Stimulated activated CD8-positive, alpha-beta memory T cell treated with anti-CD3 and anti-CD28 coated beads, Interleukin-15, amount 100 ng/mL, for 1 hour (primary cell): ENCODE measurements around the gene EIF5A2.
"Not testable (repeated sequence)": the region's sequence is repeated elsewhere in the genome, so short reads cannot be mapped to it uniquely, and the experiment has no call there.

Experiments used
- DNase-seq: peaks from one replicate; pipeline ENCODE4 v3.0.0-alpha.2; 2020; ENCODE audit warnings: low read depth

Gene EIF5A2

DNA sequence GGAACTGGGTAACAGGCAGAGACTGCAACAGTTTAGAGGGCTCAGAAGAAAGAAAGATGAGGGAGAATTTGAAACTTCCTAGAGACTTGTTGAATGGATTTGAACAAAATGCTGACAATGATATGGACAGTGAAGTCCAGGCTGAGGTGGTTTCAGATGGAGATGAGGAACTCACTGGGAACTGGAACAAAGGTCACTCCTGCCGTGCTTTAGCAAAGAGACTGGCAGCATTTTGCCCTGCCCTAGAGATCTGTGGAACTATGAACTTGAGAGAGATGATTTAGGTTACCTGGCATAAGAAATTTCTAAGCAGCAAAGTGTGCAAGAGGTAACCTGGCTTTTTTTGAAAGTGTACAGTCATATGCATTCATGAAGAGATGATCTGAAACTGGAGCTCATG, 11.7 kb downstream of the EIF5A2 start:
- DNase-seq = no peak

DNA sequence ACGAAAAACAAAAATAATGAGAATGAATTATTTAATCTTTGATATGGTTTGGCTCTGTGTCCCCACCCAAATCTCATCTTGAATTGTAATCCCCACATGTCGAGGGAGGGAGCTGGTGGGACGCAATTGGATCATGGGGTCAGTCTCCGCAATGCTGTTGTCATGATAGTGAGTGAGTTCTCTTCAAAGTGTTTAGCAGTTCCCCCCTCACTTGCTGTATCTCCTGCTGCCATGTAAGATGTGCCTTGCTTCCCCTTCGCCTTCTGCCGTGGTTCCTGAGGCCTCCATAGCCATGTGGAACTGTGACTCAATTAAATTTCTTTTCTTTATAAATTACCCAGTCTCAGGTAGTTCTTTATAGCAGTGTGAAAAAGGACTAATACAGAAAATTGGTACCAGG, 12.1 kb downstream of the EIF5A2 start:
- DNase-seq = not testable (repeated sequence)

DNA sequence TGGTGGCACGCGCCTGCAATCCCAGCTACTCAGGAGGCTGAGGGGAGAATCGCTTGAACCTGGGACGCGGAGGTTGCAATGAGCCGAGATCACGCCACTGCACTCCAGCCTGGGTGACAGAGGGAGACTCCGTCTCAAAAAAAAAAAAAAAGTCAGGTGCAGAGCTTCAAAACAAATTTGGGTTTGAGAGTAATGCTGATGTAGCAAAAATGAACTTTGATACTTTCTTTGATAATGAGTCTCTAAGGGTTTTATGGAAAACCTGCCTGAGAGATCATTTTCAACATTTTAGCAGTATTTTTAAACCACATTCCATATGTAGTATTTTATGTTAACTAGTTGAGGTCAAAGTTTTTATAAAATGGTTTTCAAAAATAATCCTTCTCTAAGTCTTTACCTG, 14.5 kb downstream of the EIF5A2 start:
- DNase-seq = no peak

DNA sequence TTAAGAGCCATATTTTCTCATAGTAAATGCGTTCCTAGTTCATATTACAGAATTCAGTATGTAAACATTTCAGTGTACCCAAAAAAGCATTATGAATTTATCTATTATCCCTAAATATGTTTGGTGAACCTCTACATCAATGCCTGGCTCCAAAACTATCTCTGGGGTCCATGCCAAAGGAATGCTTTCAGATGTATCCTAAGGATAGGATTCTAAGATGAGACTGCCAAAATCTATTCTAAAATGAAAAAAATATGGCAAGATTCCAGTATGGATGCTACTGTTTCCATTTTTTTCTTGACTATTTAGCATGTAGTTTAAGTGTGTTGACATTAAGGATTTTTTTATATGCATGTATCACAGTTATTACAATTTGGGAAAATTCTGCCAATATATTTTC, 18.8 kb downstream of the EIF5A2 start:
- DNase-seq = no peak

DNA sequence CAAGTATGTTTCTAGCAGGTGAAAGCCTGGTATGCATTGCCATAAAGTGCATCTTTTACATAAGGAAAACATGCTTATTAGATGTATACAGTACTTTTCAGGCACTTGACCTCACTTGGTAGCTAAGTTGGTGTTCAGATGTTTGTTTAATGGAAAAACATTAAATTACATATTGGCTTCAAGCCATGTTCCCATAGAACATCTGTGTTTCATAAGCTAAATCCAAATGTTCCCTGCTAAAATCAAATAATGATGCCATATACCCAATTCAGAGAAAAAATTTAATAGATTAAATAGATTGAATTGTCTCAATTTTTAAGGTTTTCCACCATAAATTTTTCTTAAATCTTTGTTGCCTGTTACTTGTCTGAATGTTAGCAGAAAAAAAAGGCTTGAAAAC, 19.3 kb downstream of the EIF5A2 start:
- no peak for DNase-seq

DNA sequence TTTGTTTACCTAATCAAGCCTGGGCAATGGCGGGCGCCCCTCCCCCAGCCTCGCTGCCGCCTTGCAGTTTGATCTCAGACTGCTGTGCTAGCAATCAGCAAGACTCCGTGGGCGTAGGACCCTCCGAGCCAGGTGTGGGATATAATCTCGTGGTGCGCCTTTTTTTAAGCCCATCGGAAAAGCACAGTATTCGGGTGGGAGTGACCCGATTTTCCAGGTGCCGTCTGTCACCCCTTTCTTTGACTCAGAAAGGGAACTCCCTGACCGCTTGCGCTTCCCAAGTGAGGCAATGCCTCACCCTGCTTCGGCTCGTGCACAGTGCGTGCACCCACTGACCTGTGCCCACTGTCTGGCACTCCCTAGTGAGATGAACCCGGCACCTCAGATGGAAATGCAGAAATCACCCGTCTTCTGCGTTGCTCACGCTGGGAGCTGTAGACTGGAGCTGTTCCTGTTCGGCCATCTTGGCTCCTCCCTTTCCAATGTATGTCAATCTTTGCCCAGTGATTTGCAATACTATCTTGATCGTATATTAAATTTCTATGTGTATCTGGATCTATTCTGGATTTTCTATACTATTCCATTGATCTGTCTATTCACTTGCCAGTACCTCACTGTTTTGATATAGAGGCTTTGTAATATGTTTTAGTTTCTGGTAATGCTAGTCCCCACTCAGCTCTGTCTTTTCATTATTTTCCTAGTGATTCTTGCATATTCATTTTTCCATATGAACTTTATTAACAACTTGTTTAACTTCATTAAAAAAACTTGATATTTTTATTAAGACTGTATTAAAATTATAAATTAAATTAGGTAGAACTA, 24.1 kb downstream of the EIF5A2 start:
- not testable (repeated sequence) for DNase-seq

DNA sequence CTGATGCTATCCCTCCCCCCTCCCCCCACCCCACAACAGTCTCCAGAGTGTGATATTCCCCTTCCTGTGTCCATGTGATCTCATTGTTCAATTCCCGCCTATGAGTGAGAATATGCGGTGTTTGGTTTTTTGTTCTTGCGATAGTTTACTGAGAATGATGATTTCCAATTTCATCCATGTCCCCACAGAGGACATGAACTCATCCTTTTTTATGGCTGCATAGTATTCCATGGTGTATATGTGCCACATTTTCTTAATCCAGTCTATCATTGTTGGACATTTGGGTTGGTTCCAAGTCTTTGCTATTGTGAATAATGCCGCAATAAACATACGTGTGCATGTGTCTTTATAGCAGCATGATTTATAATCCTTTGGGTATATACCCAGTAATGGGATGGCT, 29.7 kb downstream of the EIF5A2 start:
- not testable (repeated sequence) for DNase-seq

DNA sequence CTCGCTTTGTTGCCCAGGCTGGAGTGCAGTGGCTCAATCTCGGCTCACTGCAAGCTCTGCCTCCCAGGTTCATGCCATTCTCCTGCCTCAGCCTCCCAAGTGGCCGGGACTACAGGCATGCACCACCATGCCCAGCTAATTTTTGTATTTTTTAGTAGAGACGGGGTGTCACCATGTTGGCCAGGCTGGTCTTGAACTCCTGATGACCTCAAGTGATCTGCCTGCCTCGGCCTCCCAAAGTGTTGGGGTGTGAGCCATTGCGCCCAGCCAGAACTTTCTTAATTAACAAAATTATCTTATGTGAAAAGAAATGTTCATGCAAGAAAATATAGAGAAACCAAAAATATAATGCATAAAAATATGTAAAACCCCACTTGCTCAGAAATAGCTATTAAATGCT, 31.1 kb downstream of the EIF5A2 start:
- DNase-seq = not testable (repeated sequence)

DNA sequence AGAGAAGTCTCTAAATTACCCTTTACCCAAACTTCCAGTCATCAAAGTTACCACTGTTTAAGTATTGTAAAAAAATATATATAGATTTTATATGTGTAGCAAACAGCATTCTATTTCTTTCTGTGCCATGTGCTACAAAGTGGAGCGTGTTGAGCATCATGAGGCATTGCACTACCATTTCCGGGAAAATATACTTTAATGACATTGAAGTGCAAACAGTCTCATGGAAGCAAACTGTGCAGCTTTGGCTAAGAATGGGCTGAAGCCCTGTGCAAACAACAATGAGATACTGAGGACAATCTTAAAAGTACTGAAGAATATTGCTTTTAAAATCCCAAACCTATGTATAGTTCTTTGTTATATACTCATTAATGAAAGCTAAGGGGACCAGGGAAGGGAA, 31.9 kb downstream of the EIF5A2 start:
- no peak for DNase-seq

DNA sequence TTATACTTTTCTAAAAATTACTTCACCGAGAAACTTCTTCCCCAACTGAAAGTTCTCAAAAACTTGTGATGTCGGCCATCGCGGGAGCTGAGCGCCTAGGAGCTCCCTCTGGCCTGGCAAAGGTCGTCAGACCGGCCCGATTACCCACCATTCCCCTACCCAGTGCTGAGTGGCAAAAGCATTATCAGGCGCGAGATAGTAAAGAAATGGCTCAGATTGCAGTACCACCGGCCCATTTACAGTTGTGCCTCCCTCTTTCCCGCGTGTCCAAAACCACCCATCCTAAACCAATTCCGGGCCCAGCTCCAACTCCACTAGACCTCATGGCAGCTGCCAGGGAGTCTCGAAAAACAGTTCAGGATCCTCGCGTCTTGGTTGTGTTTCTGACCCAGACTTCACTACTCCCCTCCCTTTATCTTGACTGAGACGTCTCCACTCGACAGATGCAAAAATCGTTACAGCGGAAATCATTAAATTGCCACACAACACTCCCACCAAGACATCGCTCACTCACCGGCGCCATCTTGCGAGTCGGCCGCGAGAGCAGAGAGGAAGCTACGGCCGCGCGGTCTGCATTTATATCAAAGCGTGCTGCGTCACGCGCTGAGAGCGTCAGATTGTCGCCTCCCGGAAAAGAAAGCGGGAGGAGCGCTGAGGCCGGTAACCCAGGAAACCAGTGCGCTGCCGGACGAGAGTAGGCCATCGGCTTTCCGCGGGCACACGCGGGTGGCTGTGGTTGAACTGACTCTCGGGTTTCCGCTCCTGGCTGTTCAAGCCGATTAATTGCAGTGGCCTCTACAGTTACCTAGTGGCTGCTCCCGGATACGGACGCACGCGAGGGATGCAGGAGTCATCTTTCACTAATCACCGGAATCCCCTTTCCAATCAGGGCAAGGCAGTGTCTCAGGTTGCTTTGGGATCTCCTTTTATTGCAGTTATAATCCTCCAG, 38.5 kb downstream of the EIF5A2 start, which contains the start of gene RPL22L1:
Gene RPL22L1, minus strand, starts transcription at position 551 of the 949 bp plus-strand sequence. Its CDS starts 28 bp downstream, at position 523.
- DNase-seq = peak; percentile 81

DNA sequence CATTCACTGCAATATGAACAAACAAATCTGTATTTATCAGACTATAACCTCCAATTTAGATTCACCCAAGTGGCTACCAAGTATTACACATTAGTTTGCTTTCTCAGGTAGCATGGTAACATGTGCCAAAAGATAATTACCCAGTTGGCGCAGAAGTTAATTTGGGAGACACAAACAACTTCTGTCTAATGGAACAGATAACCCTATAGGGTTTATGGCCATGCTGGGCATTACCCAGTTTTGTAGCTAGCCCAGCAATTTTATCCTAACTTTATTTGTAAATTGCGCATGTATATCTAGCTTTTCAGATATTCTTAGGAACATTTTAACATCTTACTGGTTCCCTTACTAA, 39.2 kb downstream of the EIF5A2 start:
- DNase-seq = no peak

DNA sequence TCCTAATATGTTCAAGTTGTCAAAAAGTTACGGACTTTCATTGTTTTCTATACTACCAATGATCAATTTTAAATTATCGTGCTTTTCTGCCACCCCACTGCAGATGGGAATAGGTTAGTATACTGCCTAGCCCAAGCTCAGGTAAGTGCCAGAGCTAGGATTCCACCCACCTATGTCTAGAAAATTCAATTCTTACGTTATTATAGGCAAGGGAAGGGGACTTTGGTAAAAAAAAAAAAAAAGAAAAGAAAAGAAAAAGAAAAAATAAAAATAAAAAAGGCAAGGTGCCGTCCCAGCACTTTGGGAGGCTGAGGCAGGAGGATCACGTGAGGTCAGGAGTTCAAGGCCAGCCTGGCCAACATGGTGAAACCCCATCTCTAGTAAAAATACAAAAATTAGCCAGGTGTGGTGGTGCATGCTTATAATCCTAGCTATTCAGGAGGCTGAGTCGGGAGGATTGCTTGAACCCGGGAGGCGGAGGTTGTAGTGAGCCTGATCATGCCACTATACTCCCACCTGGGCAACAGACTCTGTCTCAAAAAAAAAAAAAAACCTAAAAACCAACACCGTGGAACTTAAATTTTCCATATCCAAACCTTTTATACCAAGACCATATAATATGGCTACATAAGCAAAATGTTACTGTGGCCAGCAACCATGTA, 39.7 kb downstream of the EIF5A2 start:
- DNase-seq = no peak

DNA sequence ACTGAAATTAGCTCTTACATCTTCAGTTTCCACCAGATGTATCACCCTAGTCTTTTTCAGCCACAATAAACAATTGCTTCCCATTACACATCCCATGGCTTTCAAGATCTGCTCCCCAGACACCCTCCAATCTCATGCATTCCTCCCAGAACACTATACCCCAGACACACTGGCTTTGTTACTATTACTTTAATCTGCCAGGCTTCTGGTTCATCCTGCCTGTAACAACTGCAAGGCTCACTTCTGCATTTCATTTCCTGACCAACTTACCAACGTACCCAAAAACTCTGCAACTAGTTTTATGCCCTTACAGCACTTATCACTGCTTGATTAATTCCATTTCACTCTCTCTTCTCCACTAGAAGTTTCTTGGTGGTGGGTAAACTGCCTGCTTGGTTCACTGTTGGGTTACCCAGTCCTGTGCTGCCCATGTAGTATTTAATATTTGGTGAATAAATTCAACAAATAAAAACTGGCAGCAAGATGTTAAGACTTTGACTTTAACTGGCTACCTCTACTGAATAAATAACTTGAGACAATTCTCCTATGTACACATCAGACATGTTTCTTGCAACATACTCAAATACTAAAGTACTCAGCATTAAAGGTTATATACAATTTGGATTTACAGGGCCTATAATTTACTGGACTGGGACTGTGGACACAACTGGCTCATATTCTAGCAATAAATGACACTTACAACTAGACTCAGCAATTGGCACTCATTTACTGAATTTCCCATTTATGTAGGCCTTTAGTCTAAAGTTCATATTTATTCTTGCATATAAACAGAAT, 41.1 kb downstream of the EIF5A2 start:
- no peak for DNase-seq

DNA sequence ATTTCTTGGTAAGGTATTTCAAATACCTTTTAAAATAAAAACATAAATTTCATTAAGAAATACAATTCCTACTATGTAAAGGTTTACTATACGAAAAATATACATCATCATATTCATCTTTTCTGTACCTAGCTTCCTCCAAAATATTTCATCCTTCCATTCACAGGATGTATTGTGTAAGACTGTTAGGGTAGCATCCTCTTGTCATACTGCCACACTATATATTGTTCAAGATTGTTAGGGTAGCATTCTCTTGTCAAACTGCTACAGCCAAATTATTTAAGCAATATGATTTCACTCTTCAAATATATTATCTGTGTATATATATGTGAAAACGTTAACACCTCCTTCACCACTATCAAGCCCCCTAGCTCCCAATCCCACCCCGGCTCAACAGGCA, 41.9 kb downstream of the EIF5A2 start:
- no peak for DNase-seq

DNA sequence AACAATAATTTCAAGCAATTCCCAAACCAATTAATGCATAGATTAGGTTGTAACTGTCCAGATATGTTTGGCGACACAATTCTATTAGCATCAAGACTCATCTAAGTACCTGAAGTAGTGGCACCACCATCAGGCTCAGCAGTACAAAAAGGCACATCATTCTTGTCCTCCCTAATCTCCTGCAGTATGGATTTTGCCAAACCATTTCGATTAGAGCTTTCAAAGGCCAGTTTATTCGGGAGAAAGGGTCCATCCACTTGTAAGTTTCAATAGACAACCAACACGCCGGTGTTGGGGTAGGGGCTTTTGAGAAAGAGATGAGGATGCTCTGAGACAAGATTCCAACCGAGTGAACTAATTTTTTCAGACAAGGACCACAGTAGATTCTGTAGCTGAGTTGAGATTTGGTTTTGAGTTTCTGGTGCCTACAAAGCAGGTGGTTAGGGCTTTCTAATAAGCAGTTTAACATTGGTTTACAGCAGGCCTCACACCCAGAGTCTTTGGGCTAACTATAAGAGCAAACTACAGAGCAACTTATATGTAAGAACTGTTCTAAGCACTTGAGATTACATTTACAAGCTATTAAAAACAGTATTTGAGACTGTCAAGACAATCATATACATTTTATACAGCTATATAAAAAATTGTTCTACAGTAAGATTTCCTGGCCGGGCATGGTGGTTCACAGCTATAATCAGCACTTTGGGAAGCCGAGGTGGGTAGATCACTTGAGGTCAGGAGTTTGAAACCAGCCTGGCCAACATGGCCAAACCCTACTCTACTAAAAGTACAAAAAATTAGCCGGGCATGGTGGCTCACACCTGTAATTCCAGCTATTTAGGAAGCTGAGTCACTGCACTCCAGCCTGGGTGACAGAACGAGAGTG, 43.0 kb downstream of the EIF5A2 start:
- no peak for DNase-seq

DNA sequence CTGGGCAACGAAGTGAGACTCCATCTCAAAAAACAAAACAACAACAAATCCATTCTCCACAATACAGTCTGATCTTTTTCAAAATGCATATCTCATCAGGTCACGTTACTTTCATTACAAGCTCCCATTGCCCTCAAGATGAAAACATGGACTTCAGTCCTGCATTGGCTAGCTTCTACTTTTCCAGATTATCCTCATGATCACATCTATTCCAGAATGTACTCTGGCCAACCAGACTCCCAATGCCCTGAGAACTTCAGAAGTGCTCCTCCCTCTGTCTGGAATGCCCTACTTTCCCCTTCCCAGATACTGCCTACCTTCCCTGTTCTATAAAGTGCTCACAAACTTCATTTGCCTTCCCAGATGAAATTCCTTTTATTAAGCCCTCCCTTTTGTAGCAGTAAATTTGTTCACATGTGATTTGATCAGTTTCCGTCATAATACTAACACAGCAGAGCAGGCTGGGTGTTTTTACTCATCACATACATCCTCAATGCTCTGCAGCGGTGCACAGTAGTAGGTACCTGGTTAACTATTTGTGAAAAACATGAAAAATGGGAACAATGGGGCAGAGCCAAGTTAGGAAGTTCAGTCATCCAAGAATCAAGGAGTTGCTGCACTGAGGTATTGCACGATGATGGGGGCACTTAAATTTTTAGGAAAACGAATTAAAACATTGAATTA, 43.8 kb downstream of the EIF5A2 start:
- no peak for DNase-seq

DNA sequence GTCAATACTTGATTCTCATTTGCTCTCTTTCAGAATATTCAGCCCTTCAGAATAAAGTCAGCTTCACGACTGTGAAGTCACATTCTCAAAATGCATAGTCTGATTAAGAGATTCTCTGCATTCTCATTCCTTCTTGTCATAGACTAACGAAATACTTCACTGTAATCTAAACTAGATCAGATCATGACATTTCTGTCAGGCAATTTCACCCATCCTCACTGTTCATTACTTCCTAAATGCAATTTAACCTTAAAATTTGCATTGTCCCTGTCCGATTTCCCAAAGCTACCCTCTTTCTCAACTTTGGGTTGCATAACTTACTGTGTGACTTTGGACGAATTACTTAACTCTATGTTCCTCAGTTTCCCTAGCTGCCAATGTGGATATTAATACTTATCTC, 44.6 kb downstream of the EIF5A2 start:
- no peak for DNase-seq

DNA sequence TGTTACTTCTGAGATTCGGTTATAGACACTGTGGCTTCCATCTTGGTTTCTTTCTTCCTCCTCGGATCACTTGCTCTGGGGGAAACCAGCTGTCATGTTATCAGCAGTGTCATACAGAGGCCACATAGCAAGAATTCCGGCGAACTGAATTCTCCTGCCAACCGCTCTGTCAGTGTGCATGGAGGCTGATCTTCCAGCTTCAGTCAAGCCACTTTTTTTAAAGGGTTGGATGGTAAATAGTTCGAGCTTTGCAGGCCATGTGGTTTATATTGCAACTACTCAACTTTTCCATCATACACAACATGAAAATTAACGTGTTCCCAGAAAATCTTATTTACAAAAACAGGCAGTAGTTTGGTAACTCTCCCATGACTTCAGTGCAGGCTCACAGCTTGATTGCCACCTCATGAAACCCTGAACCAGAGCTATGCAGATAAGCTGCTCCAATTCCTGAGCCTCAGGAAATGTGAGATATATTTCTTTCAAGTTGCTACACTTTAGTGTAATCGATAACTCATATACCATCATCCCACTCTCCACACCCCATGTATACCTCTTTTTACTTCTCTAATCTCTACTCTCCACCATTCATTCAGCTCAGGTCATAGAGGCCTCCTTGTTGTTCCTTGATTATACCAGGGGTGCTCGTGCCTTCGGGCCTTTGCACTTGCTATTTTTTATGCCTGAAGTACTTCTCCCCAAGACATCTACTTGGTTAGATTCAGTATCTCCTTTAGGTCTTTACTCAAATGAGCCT, 45.6 kb downstream of the EIF5A2 start:
- no peak for DNase-seq

DNA sequence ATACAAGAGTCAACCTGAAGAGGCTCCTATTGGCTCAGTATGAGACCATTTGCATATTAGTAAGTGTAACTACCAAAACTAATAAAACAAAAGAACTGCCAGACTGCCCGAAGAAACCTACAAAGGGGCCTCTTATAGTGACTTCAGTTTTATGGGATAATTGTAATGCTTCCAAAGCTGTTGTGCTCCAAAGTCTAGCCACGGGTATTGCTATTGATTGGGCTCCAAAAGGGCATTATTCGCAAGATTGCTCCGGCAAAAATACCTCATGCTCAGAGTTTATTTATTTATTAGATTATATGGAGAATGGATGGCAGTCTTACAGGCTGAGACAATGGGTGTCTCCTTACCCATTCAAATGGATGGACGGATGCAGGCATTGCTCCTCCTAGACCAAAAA, 49.8 kb downstream of the EIF5A2 start:
- no peak for DNase-seq
